B cell (primary cell): ENCODE data around the gene TECPR2. TPM values are rescaled to one million over a fixed set of nuclear protein-coding genes. Genes with fewer than 3 reads are reported as not detected.

Experiments
- ATAC-seq: fragments of 200-7000 bp; cut with Tn5 transposase; one replicate; pipeline ENCODE4 v1.10.0; 2021; ENCODE audit warnings: low read depth, mild to moderate bottlenecking, moderate number of reproducible peaks, moderate library complexity
- CTCF ChIA-PET: fragments of 350-600 bp; sonication (Branson Sonifier 250); formaldehyde crosslinking; loops from one replicate; lab custom pipeline; 2021; ENCODE audit warnings: antibody characterized with exemption, inconsistent platforms; lab: Charles Lee
- POLR2A ChIA-PET: fragments of 350-600 bp; sonication (Branson Sonifier 250); formaldehyde crosslinking; loops from one replicate; lab custom pipeline; 2021; ENCODE audit warnings: antibody characterized with exemption; lab: Charles Lee
- DNase-seq: peaks from one replicate; pipeline ENCODE4 v3.0.0; 2013
- H2AFZ ChIP-seq: 2 replicates; pipeline ENCODE4 v1.6.1; 2012; ENCODE audit warnings: mild to moderate bottlenecking, low read depth, low read length; ENCODE audit not compliant: insufficient read depth, poor library complexity, severe bottlenecking
- H3K27ac ChIP-seq, 2 donors: 1 replicate in 1 of 2; 2 replicates in 1 of 2; pipeline ENCODE4 v1.5.1; 2012 to 2013; ENCODE audit warnings: low read length in 2 of 2, mild to moderate bottlenecking in 2 of 2, moderate library complexity in 1 of 2
- H3K27me3 ChIP-seq, 4 experiments: fragments of 200-600 bp in 1 of 4; sonication (generic) in 1 of 4; replicated peaks in 1 of 4; 1 replicate in 2 of 4; 2 replicates in 2 of 4; pipeline versions ENCODE4 v1.6.1 to v1.7.0; 2013 to 2016; ENCODE audit warnings: low read length in 3 of 4, mild to moderate bottlenecking in 2 of 4, mixed read lengths in 1 of 4, moderate library complexity in 1 of 4; ENCODE audit not compliant: insufficient read depth in 4 of 4, control insufficient read depth in 3 of 4; ENCODE audit errors: control extremely low read depth in 1 of 4
- H3K36me3 ChIP-seq, 2 experiments: replicated peaks in 1 of 2; 1 replicate in 1 of 2; 2 replicates in 1 of 2; pipeline versions ENCODE4 v1.6.1 to v1.7.1; 2013; ENCODE audit warnings: low read length in 1 of 2; ENCODE audit not compliant: insufficient read depth in 2 of 2, control insufficient read depth in 1 of 2; ENCODE audit errors: control extremely low read depth in 1 of 2, extremely low read depth in 1 of 2
- H3K4me1 ChIP-seq, 2 donors: fragments of 200-600 bp in 1 of 2; sonication (generic) in 1 of 2; 1 replicate in 1 of 2; 2 replicates in 1 of 2; pipeline versions ENCODE4 v1.5.1 to v1.6.1; 2013 to 2017; ENCODE audit warnings: low read length in 2 of 2; ENCODE audit not compliant: control insufficient read depth in 2 of 2, insufficient read depth in 2 of 2
- H3K4me2 ChIP-seq: replicated peaks from 2 replicates; pipeline ENCODE3; 2012; ENCODE audit warnings: mild to moderate bottlenecking, low read depth, low read length; ENCODE audit not compliant: poor library complexity, severe bottlenecking
- H3K4me3 ChIP-seq, 5 experiments: fragments of 200-600 bp in 1 of 5; sonication (generic) in 1 of 5; 1 replicate in 3 of 5; 2 replicates in 2 of 5; pipeline versions ENCODE4 v1.5.1 to v1.7.0; 2011 to 2016; ENCODE audit warnings: low read length in 4 of 5, mild to moderate bottlenecking in 4 of 5, low read depth in 2 of 5, control low read depth in 1 of 5, moderate library complexity in 1 of 5; ENCODE audit not compliant: insufficient read depth in 1 of 5; ENCODE audit errors: control extremely low read depth in 1 of 5, extremely low read depth in 1 of 5
- H3K79me2 ChIP-seq: fragments of 200-600 bp; sonication (generic); one replicate; pipeline ENCODE4 v1.6.0; 2016; ENCODE audit warnings: low read length; ENCODE audit not compliant: control insufficient read depth, insufficient read depth
- H3K9ac ChIP-seq: fragments of 200-600 bp; sonication (generic); 2 replicates; pipeline ENCODE4 v1.6.1; 2017; ENCODE audit warnings: mild to moderate bottlenecking, low read length, moderate library complexity
- H3K9me3 ChIP-seq, 3 donors: one replicate each; pipeline versions ENCODE4 v1.6.1 to v1.7.1; 2013; ENCODE audit warnings: low read length in 2 of 3; ENCODE audit not compliant: control insufficient read depth in 2 of 3, insufficient read depth in 1 of 3; ENCODE audit errors: control extremely low read depth in 1 of 3
- H4K20me1 ChIP-seq: 2 replicates; pipeline ENCODE4 v1.6.0; 2012; ENCODE audit warnings: mild to moderate bottlenecking, low read length; ENCODE audit not compliant: insufficient read depth, control insufficient read depth, poor library complexity, severe bottlenecking
- H3K27ac Mint-ChIP-seq: one replicate; pipeline ENCODE4 v1.8.0; 2021; ENCODE audit warnings: mixed read lengths
- H3K27me3 Mint-ChIP-seq: one replicate; pipeline ENCODE4 v1.8.0; 2021; ENCODE audit warnings: mixed read lengths
- H3K4me1 Mint-ChIP-seq: one replicate; pipeline ENCODE4 v1.8.0; 2021; ENCODE audit warnings: mixed read lengths
- H3K4me3 Mint-ChIP-seq: one replicate; pipeline ENCODE4 v1.8.0; 2021; ENCODE audit warnings: mixed read lengths
- H3K9me3 Mint-ChIP-seq: one replicate; pipeline ENCODE4 v1.8.0; 2022; ENCODE audit warnings: mixed read lengths; ENCODE audit not compliant: insufficient read depth
- CTCF ChIP-seq: fragments of 200-600 bp; IDR thresholded peaks from one replicate; pipeline ENCODE4 v1.8.0; 2022; ENCODE audit warnings: antibody characterized with exemption, mild to moderate bottlenecking
- EZH2 ChIP-seq: IDR thresholded peaks from 2 replicates; pipeline ENCODE4 v1.6.1; 2012; ENCODE audit warnings: borderline replicate concordance, low read depth, mild to moderate bottlenecking, moderate library complexity, low read length; ENCODE audit not compliant: insufficient read depth, poor library complexity, severe bottlenecking
- WGBS: methylation state at CpG from one replicate; pipeline ENCODE4 v1.1.5; 2013; ENCODE audit warnings: missing lambda C conversion rate; ENCODE audit not compliant: insufficient coverage; 5-methylcytosine and 5-hydroxymethylcytosine counted together
- intact Hi-C: fragments of 100-400 bp; cut with micrococcal nuclease; formaldehyde crosslinking; loops from one replicate; pipeline ENCODE4 v1.10.0; 2022
- polyA plus RNA-seq: library from polyadenylated mRNA; depleted of rRNA; stranded (reverse); fragments of >200 nt; gene quantifications from 2 replicates; pipeline ENCODE4 v1.2.3, GENCODE V29; 2012
- total RNA-seq, 2 donors: library from RNA; stranded (reverse); fragments of 120-200 nt in 1 of 2; gene quantifications; 1 replicate in 1 of 2; 2 replicates in 1 of 2; pipeline versions ENCODE4 v1.2.3 to v1.2.4, GENCODE V29; 2013 to 2022

TECPR2 gene
- total and polyA plus RNA-seq, 2 donors (not counting 1 experiment from before 2014, with no cell fraction given), result 4.7 to 10.8 TPM

GRCh38 chr14:102481791-102482238 is 119.1 kb downstream of the TECPR2 start:
- Histone ChIP-seq H3K27ac (no peak overlapping the region), H3K36me3 (no peaks in the 10 kb centered on the region), H3K4me1 (no peaks in the 10 kb centered on the region), H3K9me3 (peaks cover 0 to 18% (median 4%) of the 10 kb centered on the region in 3 donors), H4K20me1 (no peaks in the 10 kb centered on the region), H3K4me2 (no peak overlapping the region), H3K9ac (no peak overlapping the region), H2AFZ (no peak overlapping the region), H3K79me2 (no peaks in the 10 kb centered on the region), H3K4me3 (no peak overlapping the region), H3K27me3 (no peaks in the 10 kb centered on the region)
- no peak overlapping the region for H3K27ac Mint-ChIP-seq
- CTCF ChIA-PET, result no interaction called here
- POLR2A ChIA-PET, result no interaction called here
- H3K4me3 Mint-ChIP-seq, result no peak overlapping the region
- DNase-seq (no peak), ATAC-seq (no peak)
- H3K27me3 Mint-ChIP-seq, result no peaks in the 10 kb centered on the region
- no peak for TF ChIP-seq EZH2
- TF ChIP-seq CTCF, result no peak
- intact Hi-C loops, result no loop called here
- peaks cover 4% of the 10 kb centered on the region for H3K9me3 Mint-ChIP-seq
- WGBS, result 94% methylated on average over 6 of the region's 8 CpGs
- H3K4me1 Mint-ChIP-seq, result no peaks in the 10 kb centered on the region

GRCh38 chr14:102484316-102484715 is 121.6 kb downstream of the TECPR2 start:
- H3K36me3 ChIP-seq, result no peaks in the 10 kb centered on the region
- Mint-ChIP-seq H3K4me1 (no peaks in the 10 kb centered on the region), H3K27ac (no peak overlapping the region), H3K4me3 (no peak overlapping the region), H3K9me3 (peaks cover 4% of the 10 kb centered on the region), H3K27me3 (no peaks in the 10 kb centered on the region)
- TF ChIP-seq CTCF (no peak), EZH2 (no peak)
- 94% methylated on average over 5 of the region's 5 CpGs for WGBS
- H2AFZ ChIP-seq, result no peak overlapping the region
- H4K20me1 ChIP-seq, result no peaks in the 10 kb centered on the region
- peaks cover 0 to 18% (median 4%) of the 10 kb centered on the region in 3 donors for H3K9me3 ChIP-seq
- H3K4me3 ChIP-seq, result no peak overlapping the region
- no peaks in the 10 kb centered on the region for H3K79me2 ChIP-seq
- no peak overlapping the region for H3K27ac ChIP-seq
- no peak overlapping the region for H3K4me2 ChIP-seq
- ChIA-PET POLR2A (no interaction called here), CTCF (no interaction called here)
- intact Hi-C loops, result no loop called here
- no peak for ATAC-seq
- H3K4me1 ChIP-seq, result no peaks in the 10 kb centered on the region
- no peaks in the 10 kb centered on the region for H3K27me3 ChIP-seq
- H3K9ac ChIP-seq, result no peak overlapping the region
- DNase-seq, result no peak
